NB4 (cell line): ENCODE results near the gene FOXP4.

ENCODE experiments used
- DNase-seq: peaks from one replicate; pipeline ENCODE4 v3.0.0; 2010; ENCODE audit warnings: low read depth
- H3K4me3 ChIP-seq: one replicate; pipeline ENCODE4 v1.5.1; 2011; ENCODE audit warnings: mild to moderate bottlenecking, low read depth, low read length, moderate library complexity
- MAX ChIP-seq: IDR thresholded peaks from 2 replicates; pipeline ENCODE4 v1.6.1; 2011; ENCODE audit warnings: low read depth, low read length
- MYC ChIP-seq: IDR thresholded peaks from 2 replicates; pipeline ENCODE4 v1.6.1; 2011; ENCODE audit warnings: low read depth, low read length
- POLR2A ChIP-seq: IDR thresholded peaks from 2 replicates; pipeline ENCODE4 v1.6.1; 2011; ENCODE audit warnings: mild to moderate bottlenecking; ENCODE audit not compliant: insufficient read length; ENCODE audit errors: extremely low read depth
- TF ChIP-seq, protein P1 (sequence below): IDR thresholded peaks from one replicate; pipeline ENCODE4 v1.5.1; 2012; ENCODE audit warnings: low read depth, low read length

The FOXP4 gene

GRCh38 chr6:41648921-41649320 is 102.7 kb downstream of the FOXP4 start:
- DNase-seq: no peak
- TF ChIP-seq, protein P1, sequence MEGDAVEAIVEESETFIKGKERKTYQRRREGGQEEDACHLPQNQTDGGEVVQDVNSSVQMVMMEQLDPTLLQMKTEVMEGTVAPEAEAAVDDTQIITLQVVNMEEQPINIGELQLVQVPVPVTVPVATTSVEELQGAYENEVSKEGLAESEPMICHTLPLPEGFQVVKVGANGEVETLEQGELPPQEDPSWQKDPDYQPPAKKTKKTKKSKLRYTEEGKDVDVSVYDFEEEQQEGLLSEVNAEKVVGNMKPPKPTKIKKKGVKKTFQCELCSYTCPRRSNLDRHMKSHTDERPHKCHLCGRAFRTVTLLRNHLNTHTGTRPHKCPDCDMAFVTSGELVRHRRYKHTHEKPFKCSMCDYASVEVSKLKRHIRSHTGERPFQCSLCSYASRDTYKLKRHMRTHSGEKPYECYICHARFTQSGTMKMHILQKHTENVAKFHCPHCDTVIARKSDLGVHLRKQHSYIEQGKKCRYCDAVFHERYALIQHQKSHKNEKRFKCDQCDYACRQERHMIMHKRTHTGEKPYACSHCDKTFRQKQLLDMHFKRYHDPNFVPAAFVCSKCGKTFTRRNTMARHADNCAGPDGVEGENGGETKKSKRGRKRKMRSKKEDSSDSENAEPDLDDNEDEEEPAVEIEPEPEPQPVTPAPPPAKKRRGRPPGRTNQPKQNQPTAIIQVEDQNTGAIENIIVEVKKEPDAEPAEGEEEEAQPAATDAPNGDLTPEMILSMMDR: no peak
- no peak for TF ChIP-seq MAX
- no peak for TF ChIP-seq MYC
- TF ChIP-seq POLR2A: no peak
- H3K4me3 ChIP-seq: no peak overlapping the region

- no peak for TF ChIP-seq POLR2A
- TF ChIP-seq, protein P1: no peak
- TF ChIP-seq MYC: no peak
- no peak for TF ChIP-seq MAX
- no peak for DNase-seq
- H3K4me3 ChIP-seq: no peak overlapping the region
Measured at GRCh38 chr6:41649596-41649995, 103.4 kb downstream of the FOXP4 start.

DNA sequence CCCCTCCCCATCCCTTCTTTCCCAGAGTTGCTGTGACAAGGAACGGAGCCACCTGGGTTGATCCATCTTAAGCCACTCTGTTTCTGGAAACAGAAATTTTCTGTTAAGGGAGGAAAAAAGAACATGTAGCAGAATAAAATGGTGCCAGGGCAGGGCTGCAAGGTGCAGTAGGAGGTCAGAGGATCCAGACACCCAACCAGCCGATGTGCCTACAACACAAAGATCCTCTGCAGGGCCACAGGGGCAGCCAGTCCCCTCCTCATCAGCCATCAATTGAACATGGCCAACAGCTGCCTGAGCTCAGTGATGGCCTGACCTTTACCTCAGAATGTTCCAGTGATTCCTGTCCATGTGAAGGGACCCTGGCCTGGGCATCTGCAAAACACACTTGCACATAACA is 103.9 kb downstream of the FOXP4 start:
- H3K4me3 ChIP-seq: no peak overlapping the region
- TF ChIP-seq, protein P1: no peak
- TF ChIP-seq MYC (no peak), POLR2A (no peak), MAX (no peak)
- DNase-seq: no peak

GRCh38 chr6:41651246-41651961 is 105.2 kb downstream of the FOXP4 start:
- no peak overlapping the region for H3K4me3 ChIP-seq
- DNase-seq: no peak
- TF ChIP-seq POLR2A (no peak), MAX (no peak), MYC (no peak)
- TF ChIP-seq, protein P1: no peak
